ENCODE measurements around the gene RIBC2. TPM values are rescaled to one million over a fixed set of nuclear protein-coding genes. Genes with fewer than 3 reads are reported as not detected.

Gene RIBC2
- total and polyA plus RNA-seq, 10 of the 15 experiments (the other 5 are each of a cell fraction or from before 2014, with no cell fraction given) = 0.10 TPM; not detected in 9

DNA sequence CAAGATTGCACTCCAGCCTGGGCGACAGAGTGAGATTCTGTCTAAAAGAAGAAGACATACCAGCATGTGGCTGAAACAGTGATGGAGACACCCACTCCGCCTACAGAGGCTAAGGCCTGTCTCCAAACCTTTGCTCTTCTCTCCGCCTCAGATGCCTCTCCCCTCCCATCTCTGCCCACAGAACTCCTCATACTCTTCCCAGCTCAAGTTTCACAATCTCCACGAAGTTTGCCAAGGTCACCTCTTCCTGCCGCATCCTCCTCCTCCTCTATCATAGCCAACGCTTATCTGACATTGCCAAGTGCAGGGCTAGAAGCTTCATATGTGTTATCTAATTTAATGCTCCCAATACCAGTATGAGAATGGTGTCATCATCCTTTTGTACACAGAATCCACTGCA, 63.3 kb downstream of the RIBC2 start:
- POLR2A ChIA-PET = no interaction called here
- SMC1A ChIA-PET (ENCODE audit: uncharacterized antibody, unreplicated experiment) = no interaction called here
- WGBS (ENCODE audit: insufficient coverage, insufficient replicate concordance, low lambda C conversion rate, missing lambda C conversion rate) = 31% methylated on average over 6 of the region's 6 CpGs
- in situ Hi-C loops (cut with MboI) = no loop called here
- ATAC-seq (no peak), FAIRE-seq (no peak), DNase-seq (ENCODE audit: low read depth, low spot score) (no peak)
- H3K27ac ChIP-seq (ENCODE audit: control insufficient read depth, insufficient read depth) = no peak overlapping the region
- CTCF ChIA-PET = interaction anchor here (0.5 kb wide), 1 partner anchor 649 kb away, joined by 3 read pairs; no protein-coding TSS in a partner anchor
- H3K36me3 ChIP-seq (ENCODE audit: control insufficient read depth in 2 of 2, insufficient read depth in 2 of 2, low read length in 1 of 2) = no peaks in the 10 kb centered on the region
- H2AFZ ChIP-seq (ENCODE audit: control insufficient read depth, low read depth, low read length) = no peak overlapping the region
- TF ChIP-seq, protein P1, sequence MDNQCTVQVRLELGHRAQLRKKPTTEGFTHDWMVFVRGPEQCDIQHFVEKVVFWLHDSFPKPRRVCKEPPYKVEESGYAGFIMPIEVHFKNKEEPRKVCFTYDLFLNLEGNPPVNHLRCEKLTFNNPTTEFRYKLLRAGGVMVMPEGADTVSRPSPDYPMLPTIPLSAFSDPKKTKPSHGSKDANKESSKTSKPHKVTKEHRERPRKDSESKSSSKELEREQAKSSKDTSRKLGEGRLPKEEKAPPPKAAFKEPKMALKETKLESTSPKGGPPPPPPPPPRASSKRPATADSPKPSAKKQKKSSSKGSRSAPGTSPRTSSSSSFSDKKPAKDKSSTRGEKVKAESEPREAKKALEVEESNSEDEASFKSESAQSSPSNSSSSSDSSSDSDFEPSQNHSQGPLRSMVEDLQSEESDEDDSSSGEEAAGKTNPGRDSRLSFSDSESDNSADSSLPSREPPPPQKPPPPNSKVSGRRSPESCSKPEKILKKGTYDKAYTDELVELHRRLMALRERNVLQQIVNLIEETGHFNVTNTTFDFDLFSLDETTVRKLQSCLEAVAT (IDR thresholded peaks at IDR 0.05) = no peak
- no peak for TF ChIP-seq HCFC1 (IDR thresholded peaks at IDR 0.05; ENCODE audit: low read length)
- TF ChIP-seq, protein P2, sequence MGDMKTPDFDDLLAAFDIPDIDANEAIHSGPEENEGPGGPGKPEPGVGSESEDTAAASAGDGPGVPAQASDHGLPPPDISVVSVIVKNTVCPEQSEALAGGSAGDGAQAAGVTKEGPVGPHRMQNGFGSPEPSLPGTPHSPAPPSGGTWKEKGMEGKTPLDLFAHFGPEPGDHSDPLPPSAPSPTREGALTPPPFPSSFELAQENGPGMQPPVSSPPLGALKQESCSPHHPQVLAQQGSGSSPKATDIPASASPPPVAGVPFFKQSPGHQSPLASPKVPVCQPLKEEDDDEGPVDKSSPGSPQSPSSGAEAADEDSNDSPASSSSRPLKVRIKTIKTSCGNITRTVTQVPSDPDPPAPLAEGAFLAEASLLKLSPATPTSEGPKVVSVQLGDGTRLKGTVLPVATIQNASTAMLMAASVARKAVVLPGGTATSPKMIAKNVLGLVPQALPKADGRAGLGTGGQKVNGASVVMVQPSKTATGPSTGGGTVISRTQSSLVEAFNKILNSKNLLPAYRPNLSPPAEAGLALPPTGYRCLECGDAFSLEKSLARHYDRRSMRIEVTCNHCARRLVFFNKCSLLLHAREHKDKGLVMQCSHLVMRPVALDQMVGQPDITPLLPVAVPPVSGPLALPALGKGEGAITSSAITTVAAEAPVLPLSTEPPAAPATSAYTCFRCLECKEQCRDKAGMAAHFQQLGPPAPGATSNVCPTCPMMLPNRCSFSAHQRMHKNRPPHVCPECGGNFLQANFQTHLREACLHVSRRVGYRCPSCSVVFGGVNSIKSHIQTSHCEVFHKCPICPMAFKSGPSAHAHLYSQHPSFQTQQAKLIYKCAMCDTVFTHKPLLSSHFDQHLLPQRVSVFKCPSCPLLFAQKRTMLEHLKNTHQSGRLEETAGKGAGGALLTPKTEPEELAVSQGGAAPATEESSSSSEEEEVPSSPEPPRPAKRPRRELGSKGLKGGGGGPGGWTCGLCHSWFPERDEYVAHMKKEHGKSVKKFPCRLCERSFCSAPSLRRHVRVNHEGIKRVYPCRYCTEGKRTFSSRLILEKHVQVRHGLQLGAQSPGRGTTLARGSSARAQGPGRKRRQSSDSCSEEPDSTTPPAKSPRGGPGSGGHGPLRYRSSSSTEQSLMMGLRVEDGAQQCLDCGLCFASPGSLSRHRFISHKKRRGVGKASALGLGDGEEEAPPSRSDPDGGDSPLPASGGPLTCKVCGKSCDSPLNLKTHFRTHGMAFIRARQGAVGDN (IDR thresholded peaks at IDR 0.05) = no peak
- no peak for TF ChIP-seq EGR1 (IDR thresholded peaks at IDR 0.05; ENCODE audit: borderline replicate concordance in 1 of 2, low read depth in 2 of 2, low read length in 2 of 2)
- no peak for TF ChIP-seq SPI1 (IDR thresholded peaks at IDR 0.05; ENCODE audit: borderline replicate concordance, insufficient read depth, low read depth, low read length)
- TF ChIP-seq TCF12 (IDR thresholded peaks at IDR 0.05; ENCODE audit: low read depth, low read length) = no peak
- H3K9me3 ChIP-seq (replicated peaks; ENCODE audit: control insufficient read depth, insufficient read depth, low read length) = no peaks in the 10 kb centered on the region; the same call in 2 of the 3 replicates
- no peaks in the 10 kb centered on the region for H4K20me1 ChIP-seq (ENCODE audit: control insufficient read depth, insufficient read depth)
- no TSS peak for BruUV-seq (replicated peaks)
- no peaks in the 10 kb centered on the region for H3K4me1 ChIP-seq (ENCODE audit: control insufficient read depth, insufficient read depth, low read length)
- no peak overlapping the region for H3K4me2 ChIP-seq (ENCODE audit: control insufficient read depth, insufficient read depth)
- intact Hi-C loops (cut with micrococcal nuclease; ENCODE audit: unreplicated experiment) = no loop called here
- H3K4me3 ChIP-seq = no peak overlapping the region
- no peak overlapping the region for H3K9ac ChIP-seq (ENCODE audit: control insufficient read depth, insufficient read depth, low read length)
- no peaks in the 10 kb centered on the region for H3K79me2 ChIP-seq (ENCODE audit: control insufficient read depth, insufficient read depth, low read length)
- peaks cover 0 to 2% of the 10 kb centered on the region in 2 experiments; a peak in 2 of 4 replicates for H3K27me3 ChIP-seq (replicated peaks in 1 of 2; ENCODE audit: control insufficient read depth in 2 of 2, insufficient read depth in 2 of 2, low read length in 1 of 2)
- RAD21 ChIA-PET (ENCODE audit: unreplicated experiment) = no interaction called here
